Fibroblast of peridontal ligament (primary cell): ENCODE results near the gene SPTB.
A peak's percentile ranks its signal among the peaks of the same experiment; 100 is the strongest.
"Not testable (repeated sequence)": the region's sequence is repeated elsewhere in the genome, so short reads cannot be mapped to it uniquely, and the experiment has no call there.

Experiments
- DNase-seq: peaks from one replicate; pipeline ENCODE4 v3.0.0-alpha.2; 2010; ENCODE audit errors: extremely low read depth

SPTB gene

GRCh38 chr14:64879635-64880220, at the start of gene SPTB:
TSS of gene SPTB (minus strand) at chr14:64879907. CDS start at chr14:64823094, 56,813 bp downstream.
- DNase-seq, result no peak

- DNase-seq, result no peak
Measured at GRCh38 chr14:64929014-64929359, 49.3 kb upstream of the SPTB start.

- DNase-seq, result no peak
Measured at GRCh38 chr14:64928239-64929013, 48.7 kb upstream of the SPTB start.

- DNase-seq, result no peak
Measured at GRCh38 chr14:64927031-64927430, 47.3 kb upstream of the SPTB start.

GRCh38 chr14:64926398-64926995, 46.8 kb upstream of the SPTB start:
- DNase-seq, result no peak

- DNase-seq, result no peak
Measured at GRCh38 chr14:64923015-64923414, 43.3 kb upstream of the SPTB start.

GRCh38 chr14:64920465-64920864, 40.8 kb upstream of the SPTB start:
- no peak for DNase-seq

- no peak for DNase-seq
Measured at GRCh38 chr14:64919618-64920017, 39.9 kb upstream of the SPTB start.

- DNase-seq, result no peak
Measured at GRCh38 chr14:64919215-64919614, 39.5 kb upstream of the SPTB start.

GRCh38 chr14:64918216-64918615, 38.5 kb upstream of the SPTB start:
- peak; percentile 17 for DNase-seq

- no peak for DNase-seq
Measured at GRCh38 chr14:64915797-64916196, 36.1 kb upstream of the SPTB start.

- no peak for DNase-seq
Measured at GRCh38 chr14:64915029-64915424, 35.3 kb upstream of the SPTB start.

- DNase-seq, result peak; percentile 99
Measured at GRCh38 chr14:64914237-64915028, 34.7 kb upstream of the SPTB start, which contains the start of gene CHURC1. TSS of gene CHURC1 (plus strand) at chr14:64914455. CDS start at chr14:64914496, 41 bp downstream.

- DNase-seq, result not testable (repeated sequence)
Measured at GRCh38 chr14:64913477-64913876, 33.8 kb upstream of the SPTB start.

- DNase-seq, result no peak
Measured at GRCh38 chr14:64912261-64912660, 32.6 kb upstream of the SPTB start.

- peak; percentile 51 for DNase-seq
Measured at GRCh38 chr14:64910847-64911495, 31.3 kb upstream of the SPTB start.

- no peak for DNase-seq
Measured at GRCh38 chr14:64906022-64906421, 26.3 kb upstream of the SPTB start.

- no peak for DNase-seq
Measured at GRCh38 chr14:64899958-64900357, 20.3 kb upstream of the SPTB start.

GRCh38 chr14:64891839-64892375, 12.2 kb upstream of the SPTB start:
- DNase-seq, result peak; percentile 84

- no peak for DNase-seq
Measured at GRCh38 chr14:64891173-64891838, 11.6 kb upstream of the SPTB start.

GRCh38 chr14:64889352-64889751, 9.6 kb upstream of the SPTB start:
- DNase-seq, result no peak
